DMS153 treated with DMSO at 0.1 percent for 48 hours (cell line): ENCODE measurements around the gene MESP2.

Experiments used
- DNase-seq: peaks from one replicate; lab custom pipeline; 2025; ENCODE audit not compliant: unreplicated experiment; lab: John Stamatoyannopoulos, UW

The MESP2 gene

GRCh38 chr15:89755701-89756100 is 20.4 kb upstream of the MESP2 start:
- no peak for DNase-seq

GRCh38 chr15:89756897-89757296 is 19.2 kb upstream of the MESP2 start:
- no peak for DNase-seq

GRCh38 chr15:89758283-89758682 is 17.8 kb upstream of the MESP2 start:
- DNase-seq, result no peak

GRCh38 chr15:89758981-89759380 is 17.2 kb upstream of the MESP2 start:
- no peak for DNase-seq

GRCh38 chr15:89759835-89760234 is 16.3 kb upstream of the MESP2 start:
- no peak for DNase-seq

- peak; percentile 2 for DNase-seq
Observed at GRCh38 chr15:89760303-89761008, 15.7 kb upstream of the MESP2 start.

GRCh38 chr15:89761009-89761831 is 14.9 kb upstream of the MESP2 start:
- no peak for DNase-seq

GRCh38 chr15:89761929-89762328 is 14.2 kb upstream of the MESP2 start:
- no peak for DNase-seq

- no peak for DNase-seq
Observed at GRCh38 chr15:89765694-89766093, 10.4 kb upstream of the MESP2 start.

GRCh38 chr15:89766357-89767311 is 9.5 kb upstream of the MESP2 start:
- no peak for DNase-seq

GRCh38 chr15:89767411-89767915 is 8.7 kb upstream of the MESP2 start:
- no peak for DNase-seq

- DNase-seq, result no peak
Observed at GRCh38 chr15:89768071-89768500, 8.0 kb upstream of the MESP2 start.

GRCh38 chr15:89769366-89769765 is 6.8 kb upstream of the MESP2 start:
- DNase-seq, result no peak

- no peak for DNase-seq
Observed at GRCh38 chr15:89770041-89770440, 6.1 kb upstream of the MESP2 start.

- no peak for DNase-seq
Observed at GRCh38 chr15:89772932-89773583, 3.1 kb upstream of the MESP2 start.

- DNase-seq, result no peak
Observed at GRCh38 chr15:89774492-89774891, 1.6 kb upstream of the MESP2 start.

GRCh38 chr15:89775815-89776214 is 317 bp upstream of the MESP2 start:
- DNase-seq, result no peak

- DNase-seq, result no peak
Observed at GRCh38 chr15:89777073-89777751, 1.1 kb downstream of the MESP2 start.

GRCh38 chr15:89777782-89778380 is 1.7 kb downstream of the MESP2 start:
- no peak for DNase-seq

- no peak for DNase-seq
Observed at GRCh38 chr15:89778861-89779260, 2.7 kb downstream of the MESP2 start.
